K562 (cell line): ENCODE results near the gene RARRES2. TPM values are rescaled to one million over a fixed set of nuclear protein-coding genes. Genes with fewer than 3 reads are reported as not detected.

ENCODE experiments used
- ASH1L ChIP-seq: fragments of 450-650 bp; IDR thresholded peaks from 2 replicates; pipeline ENCODE4 v1.6.1; 2018; ENCODE audit warnings: borderline replicate concordance, mild to moderate bottlenecking, low read depth; ENCODE audit not compliant: partially characterized antibody
- BCL6 ChIP-seq: fragments of 250-450 bp; sonication (Bioruptor Pico); IDR thresholded peaks from 2 replicates; pipeline ENCODE4 v1.4.0; 2020
- BCLAF1 ChIP-seq, 2 experiments: fragments of 450-650 bp in 1 of 2; IDR thresholded peaks; 2 replicates each; pipeline ENCODE4 v1.6.1; 2011 to 2017; ENCODE audit warnings: low read depth in 2 of 2, antibody characterized with exemption in 1 of 2, borderline replicate concordance in 1 of 2, low read length in 1 of 2, mild to moderate bottlenecking in 1 of 2, mixed read lengths in 1 of 2; ENCODE audit not compliant: control insufficient read depth in 1 of 2
- BDP1 ChIP-seq: IDR thresholded peaks from 3 replicates; pipeline ENCODE4 v1.6.1; 2011; ENCODE audit not compliant: insufficient read length, insufficient read depth
- CBX2 ChIP-seq: fragments of 200-600 bp; sonication (generic); IDR thresholded peaks from one replicate; pipeline ENCODE4 v1.6.1; 2012; ENCODE audit warnings: mild to moderate bottlenecking, low read length, inconsistent platforms; ENCODE audit not compliant: insufficient read depth, poor library complexity, severe bottlenecking
- CC2D1A ChIP-seq: fragments of 450-650 bp; IDR thresholded peaks from 2 replicates; pipeline ENCODE4 v1.6.1; 2017; ENCODE audit warnings: mild to moderate bottlenecking
- CREBBP ChIP-seq: IDR thresholded peaks from one replicate; pipeline ENCODE4 v1.6.1; 2012; ENCODE audit warnings: low read depth, mild to moderate bottlenecking, control low read depth, inconsistent platforms, low read length
- ELF4 ChIP-seq: fragments of 450-650 bp; formaldehyde crosslinking; IDR thresholded peaks from 2 replicates; pipeline ENCODE4 v1.4.0; 2022; ENCODE audit warnings: missing genetic modification characterization
- GABPB2 ChIP-seq: fragments of 250-450 bp; sonication (Bioruptor Pico); conservative IDR thresholded peaks from 2 replicates; pipeline ENCODE4 v1.5.1; 2021; ENCODE audit warnings: mild to moderate bottlenecking
- KLF6 ChIP-seq: fragments of 250-450 bp; sonication (Bioruptor Pico); IDR thresholded peaks from 2 replicates; pipeline ENCODE4 v1.4.0; 2020; ENCODE audit warnings: mild to moderate bottlenecking, moderate library complexity, borderline replicate concordance
- MAFK ChIP-seq: IDR thresholded peaks from 2 replicates; pipeline ENCODE4 v1.6.1; 2011; ENCODE audit warnings: low read length, improper control_type of control experiment
- MCM7 ChIP-seq, 2 experiments: fragments of 450-650 bp; IDR thresholded peaks; 2 replicates each; pipeline ENCODE4 v1.6.1; 2016 to 2018
- NONO ChIP-seq, 2 experiments: fragments of 200-400 bp in 1 of 2; fragments of 450-650 bp in 1 of 2; formaldehyde crosslinking in 1 of 2; IDR thresholded peaks; 2 replicates each; pipeline ENCODE4 v1.6.1; 2017; ENCODE audit warnings: low read depth in 2 of 2, mild to moderate bottlenecking in 2 of 2, moderate library complexity in 2 of 2, low read length in 1 of 2
- PRMT5 ChIP-seq: sonication (generic); formaldehyde crosslinking; IDR thresholded peaks from 2 replicates; pipeline ENCODE4 v1.5.0; 2020; ENCODE audit warnings: missing genetic modification reagents
- PYGO2 ChIP-seq: fragments of 450-650 bp; IDR thresholded peaks from 2 replicates; pipeline ENCODE4 v1.6.1; 2016; ENCODE audit warnings: mild to moderate bottlenecking, missing genetic modification characterization, moderate library complexity, missing compliant biosample characterization
- RHOXF2B ChIP-seq: fragments of 250-450 bp; sonication (Bioruptor Pico); conservative IDR thresholded peaks from 2 replicates; pipeline ENCODE4 v1.5.1; 2021
- SMARCC2 ChIP-seq: fragments of 450-650 bp; IDR thresholded peaks from 2 replicates; pipeline ENCODE4 v1.6.1; 2017; ENCODE audit warnings: antibody characterized with exemption, moderate library complexity, mild to moderate bottlenecking, low read depth
- ZBTB5 ChIP-seq: fragments of 450-650 bp; IDR thresholded peaks from 2 replicates; pipeline ENCODE4 v1.6.1; 2017; ENCODE audit warnings: antibody characterized with exemption
- ZBTB7A ChIP-seq: IDR thresholded peaks from 2 replicates; pipeline ENCODE4 v1.6.1; 2011; ENCODE audit warnings: low read depth, mild to moderate bottlenecking, low read length, moderate library complexity, borderline replicate concordance; ENCODE audit not compliant: control insufficient read depth
- ZNF23 ChIP-seq: fragments of 250-450 bp; sonication (Bioruptor Pico); IDR thresholded peaks from 2 replicates; pipeline ENCODE4 v1.4.0; 2020; ENCODE audit warnings: mild to moderate bottlenecking
- ZNF445 ChIP-seq: fragments of 250-450 bp; sonication (Bioruptor Pico); IDR thresholded peaks from 2 replicates; pipeline ENCODE4 v1.4.0; 2020; ENCODE audit warnings: low read depth, mild to moderate bottlenecking, moderate library complexity
- ZNF561 ChIP-seq: fragments of 450-650 bp; formaldehyde crosslinking; conservative IDR thresholded peaks from 2 replicates; pipeline ENCODE4 v1.4.0; 2020; ENCODE audit warnings: mild to moderate bottlenecking, moderate library complexity
- polyA plus RNA-seq, 8 experiments: library from polyadenylated mRNA; depleted of rRNA in 4 of 8; stranded (reverse) in 5 of 8; unstranded in 3 of 8; fragments of >200 nt; fragmentation: Nextera tagmentation in 2 of 8; fragmentation: Illumina TruSeq in 1 of 8; extraction: Ambion mirVana in 2 of 8; extraction: Trizol in 1 of 8; gene quantifications; 2 replicates each; pipeline versions ENCODE4 v1.2.1 to v1.2.3, GENCODE V29; 2011 to 2014; ENCODE audit warnings: inconsistent platforms in 1 of 8, missing spikeins in 1 of 8
- total RNA-seq, 7 experiments: library from RNA; depleted of rRNA in 6 of 7; stranded (reverse); fragments of >200 nt in 6 of 7; fragmentation: Illumina TruSeq in 2 of 7; extraction: Trizol in 2 of 7; gene quantifications; 2 replicates each; pipeline versions ENCODE4 v1.2.1 to v1.2.3, GENCODE V29; 2011 to 2021; ENCODE audit warnings: low replicate concordance in 1 of 7
- TF ChIP-seq, protein P1 (sequence below): sonication (generic); formaldehyde crosslinking; IDR thresholded peaks from 2 replicates; pipeline ENCODE4 v1.8.0; 2022; ENCODE audit warnings: missing genetic modification reagents, mild to moderate bottlenecking, borderline replicate concordance

RARRES2 gene
- total and polyA plus RNA-seq, 9 of the 15 experiments (the other 6 are each of a cell fraction or from before 2014, with no cell fraction given): 0.11 to 1.7 (median 0.23) TPM; not detected in 6

- TF ChIP-seq BCLAF1 (IDR thresholded peaks at IDR 0.05; ENCODE audit: borderline replicate concordance in 1 of 2, control insufficient read depth in 1 of 2, low read depth in 2 of 2, low read length in 1 of 2) (no peak), ZNF561 (no peak), CREBBP (no peak), CC2D1A (no peak), BCL6 (CRISPR knock-in tag) (no peak), KLF6 (CRISPR knock-in tag) (no peak), PYGO2 (tag) (no peak), ZBTB7A (peak; percentile 23; the same call in 1 of the 2 replicates), ELF4 (no peak), RHOXF2B (CRISPR knock-in tag) (0 out of 2 replicates have a peak, but pooled peaks have one; percentile 18), CBX2 (no peak), PRMT5 (CRISPR knock-in tag) (no peak), ZNF445 (CRISPR knock-in tag) (no peak), MAFK (no peak), ZBTB5 (no peak), MCM7 (IDR thresholded peaks at IDR 0.05) (no peak), GABPB2 (CRISPR knock-in tag) (no peak), ASH1L (peak; percentile 97), ZNF23 (no peak), SMARCC2 (no peak), BDP1 (no peak), NONO (IDR thresholded peaks at IDR 0.05; ENCODE audit: low read depth in 2 of 2, low read length in 1 of 2) (peak in 1 of 2 experiments; percentile 71; a peak in 2 of 4 replicates)
- TF ChIP-seq, protein P1, sequence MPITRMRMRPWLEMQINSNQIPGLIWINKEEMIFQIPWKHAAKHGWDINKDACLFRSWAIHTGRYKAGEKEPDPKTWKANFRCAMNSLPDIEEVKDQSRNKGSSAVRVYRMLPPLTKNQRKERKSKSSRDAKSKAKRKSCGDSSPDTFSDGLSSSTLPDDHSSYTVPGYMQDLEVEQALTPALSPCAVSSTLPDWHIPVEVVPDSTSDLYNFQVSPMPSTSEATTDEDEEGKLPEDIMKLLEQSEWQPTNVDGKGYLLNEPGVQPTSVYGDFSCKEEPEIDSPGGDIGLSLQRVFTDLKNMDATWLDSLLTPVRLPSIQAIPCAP (CRISPR knock-in tag): no peak
These were observed 37.5 kb upstream of the RARRES2 start, which contains the start of gene ZNF775 (continued) for GRCh38 chr7:150378853-150379440.
